GM21390 (cell line): ENCODE results near the gene IL6R.

ENCODE experiments used
- ATAC-seq: cut with Tn5 transposase; IDR thresholded peaks from one replicate; pipeline ENCODE4 v1.9.1; 2021; ENCODE audit not compliant: unreplicated experiment

The IL6R gene

GRCh38 chr1:154423988-154424326 is 18.8 kb downstream of the IL6R start:
- no peak for ATAC-seq

DNA sequence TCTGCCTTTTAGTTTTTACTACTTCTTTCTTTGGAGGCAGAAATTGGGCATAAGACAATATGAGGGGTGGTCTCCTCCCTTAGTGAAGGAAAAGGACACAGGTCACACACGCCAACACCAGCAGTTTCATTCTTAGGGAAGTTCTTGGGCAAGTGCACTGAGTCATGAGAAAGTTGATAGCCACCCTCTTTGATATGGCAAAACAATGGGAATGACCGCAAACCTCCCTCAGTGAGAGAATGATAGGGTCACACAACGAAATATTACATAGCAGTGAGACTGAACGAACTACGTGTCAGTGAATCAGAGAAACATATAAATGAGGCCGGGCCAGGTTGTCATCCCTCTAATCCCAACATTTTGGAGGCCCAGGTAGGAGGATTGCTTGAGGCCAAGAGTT is 20.0 kb downstream of the IL6R start:
- ATAC-seq = no peak

DNA sequence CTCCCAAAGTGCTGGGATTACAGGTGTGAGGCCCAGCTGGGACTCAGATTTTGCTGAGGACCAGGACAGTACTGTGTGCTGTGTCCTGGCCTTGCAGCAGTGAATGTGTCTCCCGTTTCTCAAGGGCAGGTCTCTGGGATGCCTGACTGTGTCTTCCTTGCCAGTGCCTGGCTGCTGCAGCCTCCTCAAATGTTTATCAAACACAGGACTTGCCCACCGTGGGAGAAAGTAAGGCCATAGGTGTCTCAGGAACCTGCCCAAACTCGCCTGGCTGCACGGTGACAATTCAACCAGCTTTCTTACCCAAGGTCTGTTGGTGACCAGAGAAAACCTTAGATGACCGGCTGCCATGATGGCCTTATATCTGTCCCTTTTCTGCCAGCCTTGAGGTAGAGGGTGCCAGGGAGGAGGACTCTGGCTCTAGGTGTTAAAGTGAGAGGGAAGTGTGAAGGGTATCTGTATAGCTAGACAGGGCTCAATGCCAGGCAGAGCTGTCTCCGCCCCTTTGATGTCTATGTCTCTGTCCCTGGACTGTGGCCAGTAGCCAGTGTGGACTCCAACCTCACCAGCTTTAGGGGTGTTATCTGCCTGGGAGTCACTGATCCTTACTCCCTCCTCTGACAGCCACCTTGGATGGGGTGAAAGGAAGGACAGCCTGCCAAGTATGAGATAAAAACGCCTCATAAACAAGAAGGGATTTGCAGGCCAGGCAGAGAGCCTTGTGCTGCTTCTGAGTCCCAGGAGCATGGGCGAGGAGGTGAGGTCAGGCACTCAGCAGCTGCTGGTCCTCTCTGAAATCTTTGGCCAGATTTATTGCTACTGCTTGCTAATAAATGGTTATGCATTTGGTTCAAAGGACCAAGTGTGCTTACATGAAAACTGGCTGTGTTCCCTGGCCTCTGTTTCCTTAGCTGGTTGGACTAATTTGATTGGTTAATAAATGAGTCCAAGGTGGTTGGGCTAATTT is 22.3 kb downstream of the IL6R start:
- no peak for ATAC-seq

GRCh38 chr1:154429118-154429517 is 24.0 kb downstream of the IL6R start:
- ATAC-seq = no peak

DNA sequence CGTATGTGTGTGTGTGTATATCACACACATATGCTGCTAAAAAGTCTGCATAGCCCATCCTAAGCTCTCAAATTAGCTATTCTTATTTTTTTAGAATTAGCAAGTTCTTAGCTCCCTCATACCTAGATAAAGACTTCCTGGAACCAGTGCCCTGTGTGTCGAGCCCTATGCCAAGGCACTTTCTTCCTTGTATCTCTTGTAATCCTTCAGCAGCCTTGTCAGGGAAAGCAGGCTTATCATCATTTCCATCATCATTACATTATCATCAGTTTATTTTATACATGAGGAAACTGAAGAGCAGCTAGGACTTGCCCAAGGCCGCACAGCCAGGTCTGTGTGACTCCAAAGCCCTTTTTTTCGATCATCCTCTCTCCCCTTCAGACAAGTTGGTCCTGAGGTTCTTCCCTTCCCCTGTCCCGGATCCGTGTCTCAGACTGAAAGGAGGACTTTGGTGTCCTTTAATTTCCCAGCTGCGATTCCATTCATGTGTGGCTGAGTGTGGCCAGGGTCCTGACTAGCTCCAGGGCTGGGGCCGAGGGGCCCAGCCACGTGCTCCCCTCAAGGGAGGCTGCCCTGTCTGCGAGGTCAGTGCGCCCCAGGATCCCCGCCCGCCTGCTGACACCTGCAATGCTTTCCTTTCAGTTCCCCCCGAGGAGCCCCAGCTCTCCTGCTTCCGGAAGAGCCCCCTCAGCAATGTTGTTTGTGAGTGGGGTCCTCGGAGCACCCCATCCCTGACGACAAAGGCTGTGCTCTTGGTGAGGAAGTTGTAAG is 24.9 kb downstream of the IL6R start:
- ATAC-seq = no peak

GRCh38 chr1:154430903-154431302 is 25.8 kb downstream of the IL6R start:
- no peak for ATAC-seq

DNA sequence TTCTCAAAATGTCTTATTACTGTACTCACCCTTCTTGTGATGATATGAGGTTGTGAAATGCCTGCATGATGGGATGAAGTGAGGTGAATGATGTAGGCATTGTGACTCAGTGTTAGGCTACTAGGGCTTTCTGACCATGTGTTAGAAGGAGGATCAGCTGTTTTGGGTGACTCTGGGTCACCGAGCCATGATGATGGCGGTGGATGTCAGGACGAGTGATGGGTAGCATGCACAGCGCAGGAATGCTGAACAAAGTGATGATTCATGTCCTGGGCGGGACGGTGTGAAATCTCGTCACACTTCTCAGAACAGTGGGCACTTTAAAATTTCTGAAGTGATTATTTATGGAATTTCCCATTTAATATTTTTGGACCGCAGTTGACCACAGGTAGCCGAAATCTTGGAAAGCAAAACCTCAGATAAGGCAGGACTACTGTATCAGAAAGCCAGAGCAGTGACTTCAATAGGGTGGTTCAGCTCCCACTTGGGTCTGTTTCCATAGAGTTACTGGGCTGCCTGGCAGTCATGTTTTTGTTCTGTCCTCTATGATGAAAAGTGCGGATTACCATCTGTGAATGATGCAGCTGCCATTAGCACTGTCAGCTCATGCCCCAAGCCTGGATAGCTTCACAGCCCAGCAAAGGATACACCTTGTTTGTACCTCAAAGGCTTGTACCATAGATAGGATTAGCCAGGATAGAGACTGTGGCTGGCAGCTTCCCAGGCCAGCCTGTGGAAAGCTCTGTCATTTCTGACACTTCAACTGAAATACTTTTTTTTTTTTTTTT is 26.6 kb downstream of the IL6R start:
- ATAC-seq = no peak

- ATAC-seq = no peak
Observed at GRCh38 chr1:154433161-154433764, 28.1 kb downstream of the IL6R start.

DNA sequence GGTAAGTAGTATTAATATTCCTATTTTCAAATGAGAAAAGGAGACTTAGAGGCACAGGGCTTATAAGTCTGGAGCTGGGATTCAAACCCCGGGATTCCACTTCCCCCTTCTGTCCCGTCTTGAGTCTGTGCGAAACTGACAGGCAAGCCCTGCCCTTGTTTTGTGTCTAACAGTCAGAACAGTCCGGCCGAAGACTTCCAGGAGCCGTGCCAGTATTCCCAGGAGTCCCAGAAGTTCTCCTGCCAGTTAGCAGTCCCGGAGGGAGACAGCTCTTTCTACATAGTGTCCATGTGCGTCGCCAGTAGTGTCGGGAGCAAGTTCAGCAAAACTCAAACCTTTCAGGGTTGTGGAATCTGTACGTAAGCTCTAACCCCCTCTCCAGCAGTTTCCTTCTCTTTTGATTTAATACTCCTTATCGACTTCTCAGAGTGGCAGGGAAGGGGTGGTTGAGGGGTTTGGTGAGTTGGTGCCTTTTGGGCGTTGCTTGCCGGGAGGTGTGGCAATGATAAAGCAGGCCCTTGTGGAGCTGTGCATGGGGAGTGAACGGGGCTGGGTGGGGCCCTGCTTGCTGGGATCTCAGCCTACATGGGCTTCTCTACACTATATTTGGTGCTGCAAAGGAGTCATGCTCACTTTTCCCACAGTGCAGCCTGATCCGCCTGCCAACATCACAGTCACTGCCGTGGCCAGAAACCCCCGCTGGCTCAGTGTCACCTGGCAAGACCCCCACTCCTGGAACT is 29.4 kb downstream of the IL6R start:
- ATAC-seq = no peak

DNA sequence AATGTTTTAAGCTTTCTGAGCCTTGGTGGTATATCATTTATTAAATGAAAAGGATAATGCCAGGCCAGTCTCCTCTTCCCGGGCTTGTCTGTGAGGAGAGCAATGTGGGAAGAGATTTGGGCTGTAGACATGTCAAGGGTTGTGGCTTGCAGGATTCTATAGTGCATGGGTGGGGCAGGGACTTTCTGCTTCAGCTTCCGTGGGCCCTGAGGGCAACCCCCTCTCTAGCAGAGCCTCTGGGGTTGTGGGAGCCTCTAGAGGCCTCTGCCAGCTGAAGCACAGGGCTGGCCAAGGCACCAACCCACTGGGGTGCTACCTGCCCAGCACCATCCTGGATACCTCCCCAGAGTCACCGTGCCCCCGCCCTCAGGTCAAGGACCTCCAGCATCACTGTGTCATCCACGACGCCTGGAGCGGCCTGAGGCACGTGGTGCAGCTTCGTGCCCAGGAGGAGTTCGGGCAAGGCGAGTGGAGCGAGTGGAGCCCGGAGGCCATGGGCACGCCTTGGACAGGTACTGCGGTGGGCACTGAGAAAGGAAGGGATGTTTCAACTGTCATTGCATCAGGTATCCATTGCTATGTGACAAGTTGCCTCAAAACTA is 30.6 kb downstream of the IL6R start:
- no peak for ATAC-seq

- no peak for ATAC-seq
Observed at GRCh38 chr1:154436433-154436832, 31.3 kb downstream of the IL6R start.

DNA sequence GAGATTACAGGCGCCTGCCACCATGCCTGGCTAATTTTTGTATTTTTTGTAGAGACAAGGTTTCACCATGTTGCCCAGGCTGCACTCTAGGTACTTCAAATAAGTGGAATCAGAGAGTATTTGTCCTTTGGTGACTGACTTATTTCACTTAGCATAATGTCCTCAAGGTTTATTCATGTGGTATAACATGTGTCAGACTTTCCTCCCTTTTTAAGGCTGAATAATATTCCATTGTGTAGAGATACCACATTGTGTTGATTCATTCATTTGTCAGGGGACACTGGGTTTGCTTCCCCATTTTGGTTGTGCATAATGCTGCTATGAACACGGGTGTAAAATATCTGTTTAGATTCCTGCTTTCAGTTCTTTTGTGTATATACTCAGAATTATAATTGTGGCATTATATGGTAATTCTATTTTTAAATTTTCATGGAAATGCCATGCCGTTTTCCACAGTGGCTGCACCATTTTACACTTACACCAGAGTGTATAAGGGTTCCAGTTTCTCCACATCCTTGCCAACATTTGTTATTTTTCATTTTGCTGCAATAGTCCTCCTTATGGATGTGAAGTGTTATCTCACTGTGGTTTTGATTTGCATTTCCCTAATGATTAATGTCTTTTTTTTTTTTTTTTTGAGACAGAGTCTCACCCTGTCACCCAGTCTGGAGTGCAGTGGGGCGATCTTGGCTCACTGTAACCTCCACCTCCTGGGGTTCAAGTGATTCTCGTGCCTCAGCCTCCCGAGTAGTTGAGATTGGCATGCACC is 35.1 kb downstream of the IL6R start:
- no peak for ATAC-seq

- ATAC-seq = no peak
Observed at GRCh38 chr1:154441241-154441888, 36.2 kb downstream of the IL6R start.

- no peak for ATAC-seq
Observed at GRCh38 chr1:154442006-154442740, 37.0 kb downstream of the IL6R start.

- ATAC-seq = no peak
Observed at GRCh38 chr1:154443274-154444013, 38.3 kb downstream of the IL6R start.

GRCh38 chr1:154445040-154445472 is 39.9 kb downstream of the IL6R start:
- peak; percentile 77 for ATAC-seq

GRCh38 chr1:154446292-154446691 is 41.1 kb downstream of the IL6R start:
- no peak for ATAC-seq
